HEK293 (cell line): ENCODE data around the gene PLPP7.

Source experiments
- CTCF ChIA-PET: fragments of 350-600 bp; formaldehyde crosslinking; extraction: SDS; loops from one replicate; lab custom pipeline; 2021; ENCODE audit warnings: antibody characterized with exemption; lab: Yijun Ruan, JAX
- POLR2A ChIA-PET: fragments of 300-600 bp; formaldehyde crosslinking; extraction: SDS; loops from one replicate; lab custom pipeline; 2020; ENCODE audit warnings: antibody characterized with exemption, inconsistent platforms; lab: Yijun Ruan, JAX
- H3K27ac ChIP-seq: fragments of 200-500 bp; sonication (Bioruptor generic); 2 replicates; pipeline ENCODE4 v1.5.1; 2014; ENCODE audit warnings: low read depth, low read length, control low read depth, inconsistent platforms; ENCODE audit errors: extremely low read depth
- H3K36me3 ChIP-seq, 2 experiments: fragments of 200-500 bp in 1 of 2; sonication (Bioruptor generic) in 1 of 2; 1 replicate in 1 of 2; 2 replicates in 1 of 2; pipeline ENCODE4 v1.5.1; 2014 to 2017; ENCODE audit warnings: inconsistent platforms in 2 of 2, low read length in 2 of 2; ENCODE audit not compliant: control insufficient read depth in 2 of 2, insufficient read depth in 1 of 2
- H3K4me1 ChIP-seq: fragments of 200-500 bp; sonication (Bioruptor generic); 2 replicates; pipeline ENCODE4 v1.5.1; 2014; ENCODE audit warnings: mild to moderate bottlenecking, low read length, inconsistent platforms; ENCODE audit not compliant: control insufficient read depth, insufficient read depth
- H3K4me3 ChIP-seq: 2 replicates; pipeline ENCODE4 v1.5.1; 2011; ENCODE audit warnings: low read depth, mild to moderate bottlenecking, control low read depth, low read length, moderate library complexity
- H3K9me3 ChIP-seq: fragments of 200-500 bp; sonication (Bioruptor generic); 2 replicates; pipeline ENCODE4 v1.5.1; 2014; ENCODE audit warnings: low read depth, low read length, inconsistent platforms; ENCODE audit not compliant: control insufficient read depth, insufficient read depth
- BCL11B ChIP-seq: fragments of 450-650 bp; formaldehyde crosslinking; IDR thresholded peaks from 2 replicates; pipeline ENCODE4 v1.5.1; 2016; ENCODE audit warnings: low read depth, missing biosample characterization, missing genetic modification characterization
- BCL6B ChIP-seq: fragments of 450-650 bp; formaldehyde crosslinking; IDR thresholded peaks from 2 replicates; pipeline ENCODE4 v1.5.1; 2017; ENCODE audit warnings: missing biosample characterization, missing genetic modification characterization
- EGR2 ChIP-seq: fragments of 450-650 bp; formaldehyde crosslinking; IDR thresholded peaks from 2 replicates; pipeline ENCODE4 v1.5.1; 2016; ENCODE audit warnings: low read depth, missing biosample characterization, missing genetic modification characterization
- GLI2 ChIP-seq: fragments of 450-650 bp; formaldehyde crosslinking; IDR thresholded peaks from 2 replicates; pipeline ENCODE4; 2017; ENCODE audit warnings: missing biosample characterization, missing genetic modification characterization, low read depth, borderline replicate concordance
- GLI4 ChIP-seq: fragments of 450-650 bp; formaldehyde crosslinking; IDR thresholded peaks from 2 replicates; pipeline ENCODE4 v1.5.1; 2016; ENCODE audit warnings: missing biosample characterization, missing genetic modification characterization
- WT1 ChIP-seq: fragments of 450-650 bp; formaldehyde crosslinking; IDR thresholded peaks from 2 replicates; pipeline ENCODE4 v1.5.1; 2016; ENCODE audit warnings: missing biosample characterization, missing genetic modification characterization
- ZBTB10 ChIP-seq: fragments of 450-650 bp; formaldehyde crosslinking; IDR thresholded peaks from 2 replicates; pipeline ENCODE4 v1.5.1; 2016; ENCODE audit warnings: missing biosample characterization, missing genetic modification characterization
- ZBTB11 ChIP-seq: fragments of 450-650 bp; formaldehyde crosslinking; conservative IDR thresholded peaks from 2 replicates; pipeline ENCODE4 v1.5.1; 2016; ENCODE audit warnings: low read depth, missing biosample characterization, missing genetic modification characterization
- ZBTB20 ChIP-seq: fragments of 450-650 bp; formaldehyde crosslinking; IDR thresholded peaks from 2 replicates; pipeline ENCODE4 v1.5.1; 2016; ENCODE audit warnings: missing biosample characterization, missing genetic modification characterization
- ZBTB49 ChIP-seq: fragments of 450-650 bp; formaldehyde crosslinking; IDR thresholded peaks from 2 replicates; pipeline ENCODE4 v1.5.1; 2016; ENCODE audit warnings: missing biosample characterization, missing genetic modification characterization, low read depth
- ZIC2 ChIP-seq: fragments of 450-650 bp; formaldehyde crosslinking; IDR thresholded peaks from 2 replicates; pipeline ENCODE4 v1.5.1; 2016; ENCODE audit warnings: missing biosample characterization, missing genetic modification characterization
- ZNF155 ChIP-seq: fragments of 450-650 bp; formaldehyde crosslinking; IDR thresholded peaks from 2 replicates; pipeline ENCODE4 v1.5.1; 2016; ENCODE audit warnings: missing biosample characterization, missing genetic modification characterization
- ZNF18 ChIP-seq: fragments of 450-650 bp; formaldehyde crosslinking; IDR thresholded peaks from 2 replicates; pipeline ENCODE4 v1.5.1; 2016; ENCODE audit warnings: missing biosample characterization, missing genetic modification characterization
- ZNF280C ChIP-seq: fragments of 450-650 bp; formaldehyde crosslinking; IDR thresholded peaks from 2 replicates; pipeline ENCODE4 v1.5.1; 2016; ENCODE audit warnings: missing biosample characterization, missing genetic modification characterization
- ZNF398 ChIP-seq: fragments of 450-650 bp; formaldehyde crosslinking; IDR thresholded peaks from 2 replicates; pipeline ENCODE4 v1.5.1; 2017; ENCODE audit warnings: missing biosample characterization, missing genetic modification characterization
- ZNF596 ChIP-seq: fragments of 450-650 bp; IDR thresholded peaks from 2 replicates; pipeline ENCODE4 v1.5.0; 2018; ENCODE audit warnings: missing biosample characterization, mild to moderate bottlenecking, missing genetic modification characterization, moderate library complexity
- ZNF660 ChIP-seq: fragments of 450-650 bp; IDR thresholded peaks from 2 replicates; pipeline ENCODE4 v1.5.1; 2018; ENCODE audit warnings: missing biosample characterization, mild to moderate bottlenecking, missing genetic modification characterization
- ZNF777 ChIP-seq: fragments of 450-650 bp; formaldehyde crosslinking; IDR thresholded peaks from 2 replicates; pipeline ENCODE4 v1.5.1; 2017; ENCODE audit warnings: missing biosample characterization, missing genetic modification characterization, borderline replicate concordance
- ZNF791 ChIP-seq: fragments of 450-650 bp; formaldehyde crosslinking; IDR thresholded peaks from 2 replicates; pipeline ENCODE4 v1.5.1; 2016; ENCODE audit warnings: missing biosample characterization, missing genetic modification characterization
- ZSCAN4 ChIP-seq: fragments of 450-650 bp; formaldehyde crosslinking; IDR thresholded peaks from 2 replicates; pipeline ENCODE4 v1.5.1; 2017; ENCODE audit warnings: missing biosample characterization, missing genetic modification characterization

Gene PLPP7

GRCh38 chr9:131282175-131282574, 7.3 kb upstream of the PLPP7 start:
- H3K27ac ChIP-seq: no peak overlapping the region
- no peaks in the 10 kb centered on the region for H3K36me3 ChIP-seq
- ChIA-PET CTCF (interaction anchor here (2.1 kb wide), 1 partner anchor 54 kb away, joined by 6 read pairs; no protein-coding TSS in a partner anchor), POLR2A (no interaction called here)
- no peaks in the 10 kb centered on the region for H3K4me1 ChIP-seq
- no peaks in the 10 kb centered on the region for H3K9me3 ChIP-seq
- no peak overlapping the region for H3K4me3 ChIP-seq
- TF ChIP-seq ZIC2 (tag by site-specific recombination) (0 out of 2 replicates have a peak, but pooled peaks have one; percentile 8), ZNF596 (tag by site-specific recombination) (no peak), ZNF398 (tag by site-specific recombination) (0 out of 2 replicates have a peak, but pooled peaks have one; percentile 15), BCL6B (tag by site-specific recombination) (no peak), ZBTB11 (tag by site-specific recombination) (no peak), ZSCAN4 (tag by site-specific recombination) (peak; percentile 84), ZNF791 (no peak), ZNF777 (tag by site-specific recombination) (no peak), GLI4 (tag by site-specific recombination) (0 out of 2 replicates have a peak, but pooled peaks have one; percentile 27), ZBTB20 (tag by site-specific recombination) (peak; percentile 23; the same call in 1 of the 2 replicates), EGR2 (peak; percentile 85), BCL11B (tag by site-specific recombination) (no peak), ZNF280C (0 out of 2 replicates have a peak, but pooled peaks have one; percentile 59), ZNF18 (tag by site-specific recombination) (peak; percentile 99), ZNF155 (tag by site-specific recombination) (no peak), ZBTB10 (0 out of 2 replicates have a peak, but pooled peaks have one; percentile 17), GLI2 (tag by site-specific recombination) (no peak), ZNF660 (no peak), WT1 (tag by site-specific recombination) (no peak), ZBTB49 (tag by site-specific recombination) (no peak)
